Neural cell (in vitro differentiated cells): Measurements from ENCODE around the gene MVD. TPM values are rescaled to one million over a fixed set of nuclear protein-coding genes. Genes with fewer than 3 reads are reported as not detected.

Experiments used
- H2AFZ ChIP-seq: fragments of 200-600, 300-800 bp; sonication (generic), shearing (Covaris generic); 2 replicates; pipeline ENCODE4 v1.6.0; 2014; ENCODE audit warnings: low read depth, mild to moderate bottlenecking, antibody characterized with exemption, low read length, moderate library complexity
- H3F3A ChIP-seq: fragments of 200-600 bp; shearing (Covaris generic); 2 replicates; pipeline ENCODE4 v1.6.1; 2016; ENCODE audit warnings: mild to moderate bottlenecking, moderate library complexity, mixed read lengths, antibody characterized with exemption, low read length; ENCODE audit not compliant: insufficient read depth, poor library complexity, severe bottlenecking
- H3K27ac ChIP-seq: fragments of 200-600, 300-800 bp; sonication (generic), shearing (Covaris generic); 2 replicates; pipeline ENCODE4 v1.5.1; 2014; ENCODE audit warnings: mild to moderate bottlenecking, low read length, moderate library complexity
- H3K27me3 ChIP-seq: fragments of 300-800, 200-600 bp; sonication (generic), shearing (Covaris generic); 2 replicates; pipeline ENCODE4 v1.6.0; 2014; ENCODE audit warnings: mild to moderate bottlenecking, low read depth, low read length, moderate library complexity; ENCODE audit not compliant: insufficient read depth
- H3K36me3 ChIP-seq: fragments of 300-800, 200-600 bp; sonication (generic), shearing (Covaris generic); 2 replicates; pipeline ENCODE4 v1.5.1; 2014; ENCODE audit warnings: mild to moderate bottlenecking, antibody characterized with exemption, low read length, moderate library complexity; ENCODE audit not compliant: insufficient read depth
- H3K4me2 ChIP-seq: fragments of 300-800, 200-600 bp; sonication (generic), shearing (Covaris generic); 2 replicates; pipeline ENCODE4 v1.6.0; 2014; ENCODE audit warnings: mild to moderate bottlenecking, low read length
- H3K4me3 ChIP-seq: fragments of 300-800, 200-600 bp; sonication (generic), shearing (Covaris generic); 2 replicates; pipeline ENCODE4 v1.5.1; 2014; ENCODE audit warnings: mild to moderate bottlenecking, low read length, moderate library complexity
- H3K79me2 ChIP-seq: fragments of 200-600 bp; shearing (Covaris generic); replicated peaks from 2 replicates; pipeline ENCODE4 v1.6.0; 2014; ENCODE audit warnings: mild to moderate bottlenecking, low read length, moderate library complexity; ENCODE audit not compliant: insufficient read depth
- H3K9ac ChIP-seq: fragments of 300-800, 200-600 bp; sonication (generic), shearing (Covaris generic); 2 replicates; pipeline ENCODE4 v1.6.1; 2016; ENCODE audit warnings: mild to moderate bottlenecking, low read length, mixed read lengths
- H3K9me2 ChIP-seq: fragments of 200-600 bp; shearing (Covaris generic); 2 replicates; pipeline ENCODE4 v1.6.1; 2016; ENCODE audit warnings: mild to moderate bottlenecking, low read length, mixed read lengths; ENCODE audit not compliant: insufficient read depth
- H3K9me3 ChIP-seq: fragments of 200-600, 300-800 bp; sonication (generic), shearing (Covaris generic); 2 replicates; pipeline ENCODE4 v1.6.1; 2016; ENCODE audit warnings: mild to moderate bottlenecking, mixed run types, low read length, moderate library complexity, mixed read lengths
- H4K20me1 ChIP-seq: fragments of 200-600 bp; shearing (Covaris generic); 2 replicates; pipeline ENCODE4 v1.6.1; 2016; ENCODE audit warnings: mild to moderate bottlenecking, mixed run types; ENCODE audit not compliant: insufficient read depth
- CTCF ChIP-seq: fragments of 450-650 bp; IDR thresholded peaks from 2 replicates; pipeline ENCODE4 v1.5.1; 2014; ENCODE audit warnings: antibody characterized with exemption, mild to moderate bottlenecking, moderate library complexity; ENCODE audit not compliant: poor library complexity, severe bottlenecking
- EP300 ChIP-seq: fragments of 450-650 bp; conservative IDR thresholded peaks from 2 replicates; pipeline ENCODE4 v1.6.1; 2014; ENCODE audit warnings: antibody characterized with exemption, mild to moderate bottlenecking, moderate library complexity; ENCODE audit not compliant: poor library complexity, severe bottlenecking
- EZH2 ChIP-seq: fragments of 200-600, 300-800 bp; shearing (Covaris generic), sonication (generic); IDR thresholded peaks from 2 replicates; pipeline ENCODE4 v1.6.1; 2014; ENCODE audit warnings: antibody characterized with exemption, low read length, borderline replicate concordance, mild to moderate bottlenecking; ENCODE audit not compliant: insufficient read depth, poor library complexity, severe bottlenecking
- MXI1 ChIP-seq: fragments of 450-650 bp; conservative IDR thresholded peaks from 2 replicates; pipeline ENCODE4 v1.6.1; 2014; ENCODE audit warnings: antibody characterized with exemption, mild to moderate bottlenecking; ENCODE audit not compliant: poor library complexity, severe bottlenecking
- POLR2AphosphoS5 ChIP-seq: IDR thresholded peaks from 2 replicates; pipeline ENCODE4 v1.6.1; 2012
- RAD21 ChIP-seq: fragments of 450-650 bp; conservative IDR thresholded peaks from 2 replicates; pipeline ENCODE4 v1.6.1; 2014; ENCODE audit warnings: antibody characterized with exemption, mild to moderate bottlenecking, moderate library complexity
- REST ChIP-seq: IDR thresholded peaks from 2 replicates; pipeline ENCODE4 v1.6.1; 2012; ENCODE audit warnings: borderline replicate concordance
- SMC3 ChIP-seq: fragments of 450-650 bp; conservative IDR thresholded peaks from 2 replicates; pipeline ENCODE4 v1.6.1; 2014; ENCODE audit warnings: antibody characterized with exemption, mild to moderate bottlenecking, moderate library complexity; ENCODE audit not compliant: poor library complexity
- TAF1 ChIP-seq: IDR thresholded peaks from 2 replicates; pipeline ENCODE4 v1.6.1; 2012; ENCODE audit warnings: low read depth
- polyA plus RNA-seq: library from polyadenylated mRNA; depleted of rRNA; stranded (reverse); fragments of >200 nt; gene quantifications from 2 replicates; pipeline ENCODE4 v1.2.3, GENCODE V29; 2014

The MVD gene
- polyA plus RNA-seq, 1 donor from 2014 or later, result 232 TPM

- Histone ChIP-seq H3K4me2 (no peak overlapping the region), H3K27ac (no peak overlapping the region)
Observed at GRCh38 chr16:88673716-88674379, 11.0 kb upstream of the MVD start.

GRCh38 chr16:88672776-88673175, 9.9 kb upstream of the MVD start:
- H3K9me2 ChIP-seq, result no peaks in the 10 kb centered on the region
- H3F3A ChIP-seq, result no peaks in the 10 kb centered on the region
- no peak overlapping the region for H3K9ac ChIP-seq
- no peaks in the 10 kb centered on the region for H4K20me1 ChIP-seq
- no peaks in the 10 kb centered on the region for H3K79me2 ChIP-seq
- no peak overlapping the region for H2AFZ ChIP-seq
- H3K27me3 ChIP-seq, result no peaks in the 10 kb centered on the region
- no peak overlapping the region for H3K4me3 ChIP-seq
- no peak overlapping the region for H3K27ac ChIP-seq
- no peaks in the 10 kb centered on the region for H3K9me3 ChIP-seq
- no peaks in the 10 kb centered on the region for H3K36me3 ChIP-seq
- H3K4me2 ChIP-seq, result no peak overlapping the region
- TF ChIP-seq SMC3 (no peak), CTCF (no peak), RAD21 (no peak), MXI1 (no peak), POLR2AphosphoS5 (no peak), TAF1 (no peak), EZH2 (no peak)

More at GRCh38 chr16:88673716-88674379, 11.0 kb upstream of the MVD start:
- Histone ChIP-seq H3K9me3 (no peaks in the 10 kb centered on the region), H3K79me2 (no peaks in the 10 kb centered on the region), H3K27me3 (no peaks in the 10 kb centered on the region), H3K9me2 (no peaks in the 10 kb centered on the region), H3F3A (no peaks in the 10 kb centered on the region), H3K9ac (no peak overlapping the region), H3K36me3 (no peaks in the 10 kb centered on the region), H4K20me1 (no peaks in the 10 kb centered on the region), H3K4me3 (no peak overlapping the region), H2AFZ (no peak overlapping the region)
- no peak for TF ChIP-seq TAF1
- no peak for TF ChIP-seq REST
- TF ChIP-seq CTCF, result no peak
- no peak for TF ChIP-seq POLR2AphosphoS5
- TF ChIP-seq EP300, result no peak
- TF ChIP-seq RAD21, result no peak
- TF ChIP-seq MXI1, result no peak
- TF ChIP-seq EZH2, result no peak
- no peak for TF ChIP-seq SMC3
